GM12875 (cell line): Measurements from ENCODE around the gene ATP2B3.

Experiments
- H3K4me3 ChIP-seq: one replicate; pipeline ENCODE4 v1.5.1; 2011; ENCODE audit warnings: low read depth, low read length, control low read depth
- CTCF ChIP-seq: IDR thresholded peaks from 2 replicates; pipeline ENCODE4 v1.5.1; 2011; ENCODE audit warnings: low read depth, mild to moderate bottlenecking, control low read depth, inconsistent platforms, low read length, moderate library complexity, borderline replicate concordance; ENCODE audit not compliant: insufficient read depth

ATP2B3 gene

GRCh38 chrX:153522259-153522658 is 4.8 kb downstream of the ATP2B3 start:
- TF ChIP-seq CTCF, result no peak
- H3K4me3 ChIP-seq, result no peak overlapping the region

GRCh38 chrX:153523269-153523668 is 5.8 kb downstream of the ATP2B3 start:
- TF ChIP-seq CTCF, result no peak
- no peak overlapping the region for H3K4me3 ChIP-seq

- no peak for TF ChIP-seq CTCF
- H3K4me3 ChIP-seq, result no peak overlapping the region
Observed at GRCh38 chrX:153524234-153524633, 6.8 kb downstream of the ATP2B3 start.

GRCh38 chrX:153525451-153525850 is 8.0 kb downstream of the ATP2B3 start:
- no peak overlapping the region for H3K4me3 ChIP-seq
- TF ChIP-seq CTCF, result no peak

GRCh38 chrX:153526042-153526441 is 8.6 kb downstream of the ATP2B3 start:
- no peak for TF ChIP-seq CTCF
- H3K4me3 ChIP-seq, result no peak overlapping the region

GRCh38 chrX:153526801-153527200 is 9.4 kb downstream of the ATP2B3 start:
- H3K4me3 ChIP-seq, result no peak overlapping the region
- no peak for TF ChIP-seq CTCF

GRCh38 chrX:153527208-153527607 is 9.8 kb downstream of the ATP2B3 start:
- no peak for TF ChIP-seq CTCF
- H3K4me3 ChIP-seq, result no peak overlapping the region
